ENCODE measurements around the gene DNAH10. TPM values are rescaled to one million over a fixed set of nuclear protein-coding genes. Genes with fewer than 3 reads are reported as not detected.
A peak's percentile ranks its signal among the peaks of the same experiment; 100 is the strongest.

The DNAH10 gene
- total RNA-seq, 1 donor from 2014 or later: 0.10 TPM

GRCh38 chr12:123972457-123973401, 210.6 kb downstream of the DNAH10 start, which contains the start of the genes CCDC92 and ZNF664:
TSS of gene CCDC92 (minus strand) at chr12:123972831. CDS start at chr12:123944305, 28,526 bp downstream.
TSS of gene ZNF664 (plus strand) at chr12:123973215. CDS start at chr12:124012145, 38,930 bp downstream.
- DNase-seq (ENCODE audit: low read depth): peak; percentile 50

- DNase-seq (ENCODE audit: low read depth): peak; percentile 23
Measured at GRCh38 chr12:123973552-123974341, 211.6 kb downstream of the DNAH10 start.

- DNase-seq (ENCODE audit: low read depth): no peak
Measured at GRCh38 chr12:123976227-123976826, 214.2 kb downstream of the DNAH10 start.

- no peak for DNase-seq (ENCODE audit: low read depth)
Measured at GRCh38 chr12:123979566-123979965, 217.5 kb downstream of the DNAH10 start.

GRCh38 chr12:123982269-123982668, 220.2 kb downstream of the DNAH10 start:
- DNase-seq (ENCODE audit: low read depth): no peak

GRCh38 chr12:123983822-123984485, 221.9 kb downstream of the DNAH10 start:
- DNase-seq (ENCODE audit: low read depth): peak; percentile 74

- no peak for DNase-seq (ENCODE audit: low read depth)
Measured at GRCh38 chr12:123984903-123985302, 222.8 kb downstream of the DNAH10 start.

Other genes with a start within 250 kb of the DNAH10 start
- gene RILPL1, start 228.6 kb upstream of the DNAH10 start, total RNA-seq: 2.3 and 11.2 TPM in 2 replicates
- gene TMED2, start 177.7 kb upstream of the DNAH10 start, total RNA-seq: 433 and 623 TPM in 2 replicates
- gene DDX55, start 160.2 kb upstream of the DNAH10 start, total RNA-seq: 14.1 and 18.1 TPM in 2 replicates
- gene EIF2B1, start 128.6 kb upstream of the DNAH10 start, total RNA-seq: 74.8 and 80.6 TPM in 2 replicates
- 32.4 and 96.4 TPM in 2 replicates for gene GTF2H3, start 128.5 kb upstream of the DNAH10 start, total RNA-seq
- 9.0 and 22.7 TPM in 2 replicates for gene TCTN2, start 91.2 kb upstream of the DNAH10 start, total RNA-seq
- 19.0 and 22.1 TPM in 2 replicates for gene ATP6V0A2, start 49.9 kb upstream of the DNAH10 start, total RNA-seq
- 4.3 and 21.7 TPM in 2 replicates for gene CCDC92, start 210.5 kb downstream of the DNAH10 start, total RNA-seq
- 82.5 and 106 TPM in 2 replicates for gene ZNF664, start 210.9 kb downstream of the DNAH10 start, total RNA-seq

Measured in renal cortical epithelial cell (primary cell).